Colon (tissue), 2 donors: ENCODE measurements around the gene TNPO1.

Experiments used
- FAIRE-seq: peaks from 2 replicates; lab custom pipeline; 2012; peaks lifted over from hg19 to GRCh38; lab: Jason Lieb, UNC
- donor health status: control.
- donor health status: control.

Gene TNPO1

GRCh38 chr5:72818866-72819534 lies 2.5 kb downstream of the TNPO1 start:
- no peak for FAIRE-seq

- FAIRE-seq = no peak
Observed at GRCh38 chr5:72821776-72822175, 5.3 kb downstream of the TNPO1 start.

GRCh38 chr5:72822944-72823343 lies 6.5 kb downstream of the TNPO1 start:
- FAIRE-seq = no peak

- no peak for FAIRE-seq
Observed at GRCh38 chr5:72829707-72830106, 13.2 kb downstream of the TNPO1 start.

- FAIRE-seq = no peak
Observed at GRCh38 chr5:72830362-72830761, 13.9 kb downstream of the TNPO1 start.

- no peak for FAIRE-seq
Observed at GRCh38 chr5:72831685-72832084, 15.2 kb downstream of the TNPO1 start.

GRCh38 chr5:72834924-72835323 lies 18.5 kb downstream of the TNPO1 start:
- FAIRE-seq = no peak

- no peak for FAIRE-seq
Observed at GRCh38 chr5:72835633-72836032, 19.2 kb downstream of the TNPO1 start.

- FAIRE-seq = no peak
Observed at GRCh38 chr5:72836810-72837209, 20.3 kb downstream of the TNPO1 start.

GRCh38 chr5:72837524-72838096 lies 21.1 kb downstream of the TNPO1 start:
- FAIRE-seq = no peak

- no peak for FAIRE-seq
Observed at GRCh38 chr5:72840041-72840440, 23.6 kb downstream of the TNPO1 start.

- no peak for FAIRE-seq
Observed at GRCh38 chr5:72841756-72842535, 25.5 kb downstream of the TNPO1 start.

- FAIRE-seq = no peak
Observed at GRCh38 chr5:72842816-72843215, 26.4 kb downstream of the TNPO1 start.

- no peak for FAIRE-seq
Observed at GRCh38 chr5:72844218-72844603, 27.8 kb downstream of the TNPO1 start.

- FAIRE-seq = no peak
Observed at GRCh38 chr5:72845889-72846288, 29.4 kb downstream of the TNPO1 start.

- FAIRE-seq = no peak
Observed at GRCh38 chr5:72846483-72846882, 30.0 kb downstream of the TNPO1 start.

- no peak for FAIRE-seq
Observed at GRCh38 chr5:72847439-72847838, 31.0 kb downstream of the TNPO1 start.

GRCh38 chr5:72847989-72848473 lies 31.6 kb downstream of the TNPO1 start:
- no peak for FAIRE-seq

- FAIRE-seq = no peak
Observed at GRCh38 chr5:72848474-72849428, 32.3 kb downstream of the TNPO1 start.

- no peak for FAIRE-seq
Observed at GRCh38 chr5:72849546-72849945, 33.1 kb downstream of the TNPO1 start.

- no peak for FAIRE-seq
Observed at GRCh38 chr5:72850113-72850512, 33.7 kb downstream of the TNPO1 start.

GRCh38 chr5:72852356-72852755 lies 35.9 kb downstream of the TNPO1 start:
- FAIRE-seq = no peak
